Neutrophil (primary cell): ENCODE data around the gene IL1A.

Experiments
- H3K27ac ChIP-seq: fragments of 200-600 bp; sonication (generic); 2 replicates; pipeline ENCODE4 v1.5.1; 2016; ENCODE audit warnings: mild to moderate bottlenecking, moderate library complexity
- H3K27me3 ChIP-seq: fragments of 200-600 bp; sonication (generic); 2 replicates; pipeline ENCODE4 v1.6.0; 2016; ENCODE audit warnings: mild to moderate bottlenecking
- H3K36me3 ChIP-seq: fragments of 200-600 bp; sonication (generic); 2 replicates; pipeline ENCODE4 v1.5.1; 2017
- H3K4me1 ChIP-seq, 2 experiments: fragments of 200-600 bp in 1 of 2; sonication (generic) in 1 of 2; 1 replicate in 1 of 2; 2 replicates in 1 of 2; pipeline versions ENCODE4 v1.5.1 to v1.6.1; 2013 to 2016; ENCODE audit warnings: low read depth in 1 of 2, low read length in 1 of 2, mild to moderate bottlenecking in 1 of 2, moderate library complexity in 1 of 2; ENCODE audit not compliant: control insufficient read depth in 1 of 2, insufficient read depth in 1 of 2
- H3K4me3 ChIP-seq, 2 experiments: fragments of 200-600 bp in 1 of 2; sonication (generic) in 1 of 2; 1 replicate in 1 of 2; 2 replicates in 1 of 2; pipeline ENCODE4 v1.5.1; 2013 to 2016; ENCODE audit warnings: low read depth in 1 of 2, low read length in 1 of 2, mild to moderate bottlenecking in 1 of 2, moderate library complexity in 1 of 2
- H3K9me3 ChIP-seq: fragments of 200-600 bp; sonication (generic); 2 replicates; pipeline ENCODE4 v1.5.1; 2016
- TF ChIP-seq, protein P1 (sequence below): fragments of 200-600 bp; sonication (generic); IDR thresholded peaks from 2 replicates; pipeline ENCODE4 v1.5.1; 2016; ENCODE audit warnings: antibody characterized with exemption

Gene IL1A

DNA sequence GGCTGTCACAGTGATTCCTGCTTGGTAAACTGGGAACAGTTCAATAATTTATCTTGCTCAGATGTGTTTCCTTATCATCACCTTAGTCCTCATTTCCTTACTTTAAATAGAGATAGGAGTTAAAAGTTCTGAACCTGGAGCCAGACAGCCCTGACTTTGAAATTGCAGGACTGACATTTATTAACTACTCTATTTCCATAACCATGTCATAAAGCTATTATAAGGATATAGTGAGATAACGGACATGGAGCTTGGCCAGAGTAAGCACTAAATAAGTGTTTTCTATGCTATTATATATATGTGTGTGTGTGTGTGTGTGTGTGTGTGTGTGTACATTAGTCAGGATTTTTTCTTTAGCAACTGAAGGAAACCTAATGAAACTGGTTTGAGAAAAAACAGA is 50.4 kb downstream of the IL1A start:
- Histone ChIP-seq H3K36me3 (peaks cover 14% of the 10 kb centered on the region), H3K27ac (no peak overlapping the region), H3K9me3 (no peaks in the 10 kb centered on the region), H3K4me3 (no peak overlapping the region), H3K4me1 (peaks cover 12 to 16% of the 10 kb centered on the region in 2 experiments), H3K27me3 (no peaks in the 10 kb centered on the region)
- TF ChIP-seq, protein P1, sequence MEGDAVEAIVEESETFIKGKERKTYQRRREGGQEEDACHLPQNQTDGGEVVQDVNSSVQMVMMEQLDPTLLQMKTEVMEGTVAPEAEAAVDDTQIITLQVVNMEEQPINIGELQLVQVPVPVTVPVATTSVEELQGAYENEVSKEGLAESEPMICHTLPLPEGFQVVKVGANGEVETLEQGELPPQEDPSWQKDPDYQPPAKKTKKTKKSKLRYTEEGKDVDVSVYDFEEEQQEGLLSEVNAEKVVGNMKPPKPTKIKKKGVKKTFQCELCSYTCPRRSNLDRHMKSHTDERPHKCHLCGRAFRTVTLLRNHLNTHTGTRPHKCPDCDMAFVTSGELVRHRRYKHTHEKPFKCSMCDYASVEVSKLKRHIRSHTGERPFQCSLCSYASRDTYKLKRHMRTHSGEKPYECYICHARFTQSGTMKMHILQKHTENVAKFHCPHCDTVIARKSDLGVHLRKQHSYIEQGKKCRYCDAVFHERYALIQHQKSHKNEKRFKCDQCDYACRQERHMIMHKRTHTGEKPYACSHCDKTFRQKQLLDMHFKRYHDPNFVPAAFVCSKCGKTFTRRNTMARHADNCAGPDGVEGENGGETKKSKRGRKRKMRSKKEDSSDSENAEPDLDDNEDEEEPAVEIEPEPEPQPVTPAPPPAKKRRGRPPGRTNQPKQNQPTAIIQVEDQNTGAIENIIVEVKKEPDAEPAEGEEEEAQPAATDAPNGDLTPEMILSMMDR = no peak

DNA sequence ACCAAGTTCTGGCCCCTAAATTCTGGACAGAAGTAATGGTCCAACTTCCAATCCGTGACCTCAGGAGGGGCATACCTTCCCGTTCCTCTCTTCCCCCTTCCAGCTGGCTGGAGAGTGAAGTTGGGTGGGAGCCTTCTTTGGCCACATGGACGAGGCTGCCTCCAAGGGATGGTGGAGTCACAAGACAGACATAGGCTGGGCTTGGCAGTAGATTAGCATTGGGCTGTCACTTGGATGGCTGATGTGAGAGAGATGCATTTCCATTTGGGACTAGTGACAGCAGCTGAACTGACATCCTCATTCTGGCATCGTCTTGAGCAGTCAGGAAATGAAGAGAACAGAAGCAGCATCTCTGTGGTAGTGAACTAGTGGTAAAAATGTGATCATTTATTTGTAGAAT is 50.8 kb downstream of the IL1A start:
- Histone ChIP-seq H3K36me3 (peaks cover 10% of the 10 kb centered on the region), H3K4me1 (peaks cover 16 to 20% of the 10 kb centered on the region in 2 experiments), H3K4me3 (no peak overlapping the region), H3K27ac (no peak overlapping the region), H3K9me3 (no peaks in the 10 kb centered on the region), H3K27me3 (no peaks in the 10 kb centered on the region)
- TF ChIP-seq, protein P1 = no peak

DNA sequence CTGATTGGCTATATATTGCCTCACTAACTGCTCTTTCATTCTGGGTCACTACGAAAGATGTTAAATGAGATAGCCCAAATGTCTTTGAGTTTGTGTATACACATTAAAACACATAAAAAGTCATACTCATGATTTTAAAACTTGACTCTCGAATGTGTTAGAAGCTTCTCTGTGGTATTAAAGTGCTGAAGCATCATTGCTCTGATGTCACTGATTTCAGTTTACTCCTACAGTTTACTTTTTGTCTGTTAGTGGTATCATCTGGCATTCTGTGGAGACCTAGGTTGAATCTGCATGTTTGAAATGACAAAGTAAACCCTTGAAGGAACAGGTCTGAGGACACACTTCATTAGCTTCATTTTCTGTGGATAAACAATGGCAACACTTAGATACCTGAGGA is 52.8 kb downstream of the IL1A start:
- Histone ChIP-seq H3K4me1 (peaks cover 28 to 29% of the 10 kb centered on the region in 2 experiments), H3K4me3 (no peak overlapping the region), H3K27me3 (no peaks in the 10 kb centered on the region), H3K9me3 (no peaks in the 10 kb centered on the region), H3K36me3 (no peaks in the 10 kb centered on the region), H3K27ac (no peak overlapping the region)
- TF ChIP-seq, protein P1 = no peak

DNA sequence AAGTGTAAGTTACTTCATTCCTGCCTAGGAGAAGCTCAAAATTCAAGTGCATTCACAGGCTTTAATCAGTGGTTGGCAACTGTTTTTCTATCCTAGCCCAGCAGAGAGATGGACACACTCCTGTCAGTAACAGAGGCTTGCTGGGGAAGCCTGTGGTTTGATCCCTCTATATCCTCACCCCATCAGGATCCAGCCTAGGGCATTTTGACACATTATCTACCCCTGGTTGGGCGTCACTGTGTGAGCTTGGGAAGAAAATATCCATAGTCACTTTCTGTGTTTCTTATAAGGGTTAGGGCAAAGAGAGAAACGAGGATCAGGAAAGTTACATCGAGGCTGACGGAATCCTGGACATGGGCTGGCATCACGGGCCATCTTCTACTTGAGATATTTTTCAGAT is 53.5 kb downstream of the IL1A start:
- TF ChIP-seq, protein P1 = no peak
- Histone ChIP-seq H3K4me3 (no peak overlapping the region), H3K9me3 (no peaks in the 10 kb centered on the region), H3K36me3 (no peaks in the 10 kb centered on the region), H3K4me1 (peaks cover 32 to 33% of the 10 kb centered on the region in 2 experiments), H3K27me3 (no peaks in the 10 kb centered on the region), H3K27ac (no peak overlapping the region)

DNA sequence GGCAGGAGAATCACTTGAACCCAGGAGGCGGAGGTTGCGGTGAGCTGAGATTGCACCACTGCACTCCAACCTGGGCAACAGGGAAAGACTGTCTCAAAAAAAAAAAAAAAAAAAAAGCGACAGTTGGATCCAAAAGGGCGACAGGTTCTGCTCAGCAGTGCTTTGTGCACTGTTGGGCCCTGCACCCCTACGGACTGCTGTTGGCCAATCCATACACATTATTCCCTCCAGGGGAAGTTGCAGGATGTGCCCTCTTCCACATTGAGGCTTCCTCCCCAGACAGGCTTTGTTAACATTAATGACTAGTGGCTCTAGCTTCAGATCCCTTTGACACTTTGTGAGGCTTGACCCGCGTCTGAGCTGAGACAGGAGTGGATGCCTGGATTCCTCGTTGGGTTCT is 54.1 kb downstream of the IL1A start:
- no peaks in the 10 kb centered on the region for H3K27me3 ChIP-seq
- no peak overlapping the region for H3K4me3 ChIP-seq
- H3K27ac ChIP-seq = no peak overlapping the region
- TF ChIP-seq, protein P1 = no peak
- H3K4me1 ChIP-seq = peaks cover 32 to 33% of the 10 kb centered on the region in 2 experiments
- H3K9me3 ChIP-seq = no peaks in the 10 kb centered on the region
- no peaks in the 10 kb centered on the region for H3K36me3 ChIP-seq
